ENCODE results near the gene AFAP1L2.

The AFAP1L2 gene

GRCh38 chr10:114408968-114409444 lies 4.7 kb upstream of the AFAP1L2 start:
- no peak for DNase-seq (ENCODE audit: low spot score)

- no peak for DNase-seq (ENCODE audit: low spot score)
Observed at GRCh38 chr10:114408112-114408967, 4.0 kb upstream of the AFAP1L2 start.

GRCh38 chr10:114406455-114406854 lies 2.2 kb upstream of the AFAP1L2 start:
- no peak for DNase-seq (ENCODE audit: low spot score)

- no peak for DNase-seq (ENCODE audit: low spot score)
Observed at GRCh38 chr10:114405011-114405350, 679 bp upstream of the AFAP1L2 start.

- no peak for DNase-seq (ENCODE audit: low spot score)
Observed at GRCh38 chr10:114403541-114404161, 651 bp downstream of the AFAP1L2 start.

GRCh38 chr10:114402871-114403540 lies 1.3 kb downstream of the AFAP1L2 start:
- DNase-seq (ENCODE audit: low spot score), result no peak

GRCh38 chr10:114402233-114402632 lies 2.1 kb downstream of the AFAP1L2 start:
- DNase-seq (ENCODE audit: low spot score), result no peak

GRCh38 chr10:114401195-114401791 lies 3.0 kb downstream of the AFAP1L2 start:
- no peak for DNase-seq (ENCODE audit: low spot score)

GRCh38 chr10:114400091-114400490 lies 4.2 kb downstream of the AFAP1L2 start:
- no peak for DNase-seq (ENCODE audit: low spot score)

GRCh38 chr10:114399576-114399975 lies 4.7 kb downstream of the AFAP1L2 start:
- DNase-seq (ENCODE audit: low spot score), result no peak

GRCh38 chr10:114398587-114399331 lies 5.5 kb downstream of the AFAP1L2 start:
- DNase-seq (ENCODE audit: low spot score), result no peak

GRCh38 chr10:114397651-114398145 lies 6.6 kb downstream of the AFAP1L2 start:
- no peak for DNase-seq (ENCODE audit: low spot score)

GRCh38 chr10:114396464-114396863 lies 7.8 kb downstream of the AFAP1L2 start:
- DNase-seq (ENCODE audit: low spot score), result no peak

- no peak for DNase-seq (ENCODE audit: low spot score)
Observed at GRCh38 chr10:114395366-114396022, 8.8 kb downstream of the AFAP1L2 start.

GRCh38 chr10:114394531-114394930 lies 9.8 kb downstream of the AFAP1L2 start:
- DNase-seq (ENCODE audit: low spot score), result no peak

- no peak for DNase-seq (ENCODE audit: low spot score)
Observed at GRCh38 chr10:114393886-114394285, 10.4 kb downstream of the AFAP1L2 start.

- no peak for DNase-seq (ENCODE audit: low spot score)
Observed at GRCh38 chr10:114393482-114393881, 10.8 kb downstream of the AFAP1L2 start.

- DNase-seq (ENCODE audit: low spot score), result no peak
Observed at GRCh38 chr10:114392112-114392835, 12.0 kb downstream of the AFAP1L2 start.

- no peak for DNase-seq (ENCODE audit: low spot score)
Observed at GRCh38 chr10:114391599-114391998, 12.7 kb downstream of the AFAP1L2 start.

GRCh38 chr10:114389426-114389825 lies 14.9 kb downstream of the AFAP1L2 start:
- DNase-seq (ENCODE audit: low spot score), result no peak

Measured in D341Med (cell line).